ENCODE measurements around the gene NPAS3.

The NPAS3 gene

GRCh38 chr14:33290641-33291040 lies 352.0 kb downstream of the NPAS3 start:
- Histone ChIP-seq H3K27ac (ENCODE audit: low read depth, low read length) (no peak overlapping the region), H3K9ac (ENCODE audit: low read depth, low read length) (no peak overlapping the region), H3K36me3 (ENCODE audit: insufficient read depth, low read length) (no peaks in the 10 kb centered on the region), H3K27me3 (ENCODE audit: insufficient read depth, low read length) (no peaks in the 10 kb centered on the region), H3K4me1 (ENCODE audit: insufficient read depth, low read length) (peaks cover 5% of the 10 kb centered on the region; the same call in 1 of the 2 replicates), H3K9me3 (ENCODE audit: insufficient read depth, low read depth, low read length) (no peaks in the 10 kb centered on the region), H3K4me3 (ENCODE audit: low read length) (no peak overlapping the region)
- 96% methylated on average over 4 of the region's 4 CpGs for WGBS

- WGBS: 95% methylated on average over 8 of the region's 8 CpGs
- H3K4me1 ChIP-seq (ENCODE audit: insufficient read depth, low read length): 0 out of 2 replicates have a peak, but pooled peaks cover 8% of the 10 kb centered on the region
- no peaks in the 10 kb centered on the region for H3K27me3 ChIP-seq (ENCODE audit: insufficient read depth, low read length)
- H3K36me3 ChIP-seq (ENCODE audit: insufficient read depth, low read length): no peaks in the 10 kb centered on the region
- no peak overlapping the region for H3K4me3 ChIP-seq (ENCODE audit: low read length)
- no peak overlapping the region for H3K9ac ChIP-seq (ENCODE audit: low read depth, low read length)
- H3K9me3 ChIP-seq (ENCODE audit: insufficient read depth, low read depth, low read length): no peaks in the 10 kb centered on the region
- no peak overlapping the region for H3K27ac ChIP-seq (ENCODE audit: low read depth, low read length)
Measured at GRCh38 chr14:33291529-33292104, 352.9 kb downstream of the NPAS3 start.

- no peaks in the 10 kb centered on the region for H3K36me3 ChIP-seq (ENCODE audit: insufficient read depth, low read length)
- peaks cover 13% of the 10 kb centered on the region; the same call in 1 of the 2 replicates for H3K4me1 ChIP-seq (ENCODE audit: insufficient read depth, low read length)
- no peak overlapping the region for H3K9ac ChIP-seq (ENCODE audit: low read depth, low read length)
- no peak overlapping the region for H3K27ac ChIP-seq (ENCODE audit: low read depth, low read length)
- H3K4me3 ChIP-seq (ENCODE audit: low read length): no peak overlapping the region
- H3K9me3 ChIP-seq (ENCODE audit: insufficient read depth, low read depth, low read length): no peaks in the 10 kb centered on the region
- no CpG with 5 or more reads among the region's 2 CpGs for WGBS
- H3K27me3 ChIP-seq (ENCODE audit: insufficient read depth, low read length): no peaks in the 10 kb centered on the region
Measured at GRCh38 chr14:33294419-33294818, 355.7 kb downstream of the NPAS3 start.

- Histone ChIP-seq H3K4me3 (ENCODE audit: low read length) (no peak overlapping the region), H3K4me1 (ENCODE audit: insufficient read depth, low read length) (peaks cover 8% of the 10 kb centered on the region; the same call in 1 of the 2 replicates), H3K36me3 (ENCODE audit: insufficient read depth, low read length) (no peaks in the 10 kb centered on the region), H3K27ac (ENCODE audit: low read depth, low read length) (no peak overlapping the region), H3K27me3 (ENCODE audit: insufficient read depth, low read length) (no peaks in the 10 kb centered on the region), H3K9me3 (ENCODE audit: insufficient read depth, low read depth, low read length) (no peaks in the 10 kb centered on the region), H3K9ac (ENCODE audit: low read depth, low read length) (no peak overlapping the region)
- 41% methylated on average over 4 of the region's 4 CpGs for WGBS
Measured at GRCh38 chr14:33297565-33297964, 358.9 kb downstream of the NPAS3 start.

- no peaks in the 10 kb centered on the region for H3K27me3 ChIP-seq (ENCODE audit: insufficient read depth, low read length)
- peaks cover 7% of the 10 kb centered on the region; the same call in 1 of the 2 replicates for H3K4me1 ChIP-seq (ENCODE audit: insufficient read depth, low read length)
- no peaks in the 10 kb centered on the region for H3K9me3 ChIP-seq (ENCODE audit: insufficient read depth, low read depth, low read length)
- H3K27ac ChIP-seq (ENCODE audit: low read depth, low read length): no peak overlapping the region
- H3K9ac ChIP-seq (ENCODE audit: low read depth, low read length): no peak overlapping the region
- H3K36me3 ChIP-seq (ENCODE audit: insufficient read depth, low read length): no peaks in the 10 kb centered on the region
- no peak overlapping the region for H3K4me3 ChIP-seq (ENCODE audit: low read length)
- 89% methylated on average over 11 of the region's 11 CpGs for WGBS
Measured at GRCh38 chr14:33307691-33308251, 369.1 kb downstream of the NPAS3 start.

- Histone ChIP-seq H3K27me3 (ENCODE audit: insufficient read depth, low read length) (no peaks in the 10 kb centered on the region), H3K9me3 (ENCODE audit: insufficient read depth, low read depth, low read length) (no peaks in the 10 kb centered on the region), H3K4me1 (ENCODE audit: insufficient read depth, low read length) (peaks cover 7% of the 10 kb centered on the region; the same call in 1 of the 2 replicates), H3K4me3 (ENCODE audit: low read length) (no peak overlapping the region), H3K36me3 (ENCODE audit: insufficient read depth, low read length) (no peaks in the 10 kb centered on the region), H3K27ac (ENCODE audit: low read depth, low read length) (no peak overlapping the region), H3K9ac (ENCODE audit: low read depth, low read length) (no peak overlapping the region)
- WGBS: 93% methylated on average over 4 of the region's 4 CpGs
Measured at GRCh38 chr14:33309106-33309505, 370.4 kb downstream of the NPAS3 start.

GRCh38 chr14:33315217-33315616 lies 376.5 kb downstream of the NPAS3 start:
- H3K27ac ChIP-seq (ENCODE audit: low read depth, low read length): no peak overlapping the region
- 90% methylated on average over 3 of the region's 3 CpGs for WGBS
- no peaks in the 10 kb centered on the region for H3K36me3 ChIP-seq (ENCODE audit: insufficient read depth, low read length)
- H3K9ac ChIP-seq (ENCODE audit: low read depth, low read length): no peak overlapping the region
- H3K4me1 ChIP-seq (ENCODE audit: insufficient read depth, low read length): no peaks in the 10 kb centered on the region
- H3K27me3 ChIP-seq (ENCODE audit: insufficient read depth, low read length): no peaks in the 10 kb centered on the region
- no peak overlapping the region for H3K4me3 ChIP-seq (ENCODE audit: low read length)
- no peaks in the 10 kb centered on the region for H3K9me3 ChIP-seq (ENCODE audit: insufficient read depth, low read depth, low read length)

GRCh38 chr14:33315721-33316120 lies 377.0 kb downstream of the NPAS3 start:
- no peaks in the 10 kb centered on the region for H3K36me3 ChIP-seq (ENCODE audit: insufficient read depth, low read length)
- no peaks in the 10 kb centered on the region for H3K9me3 ChIP-seq (ENCODE audit: insufficient read depth, low read depth, low read length)
- H3K27me3 ChIP-seq (ENCODE audit: insufficient read depth, low read length): no peaks in the 10 kb centered on the region
- H3K27ac ChIP-seq (ENCODE audit: low read depth, low read length): no peak overlapping the region
- no peaks in the 10 kb centered on the region for H3K4me1 ChIP-seq (ENCODE audit: insufficient read depth, low read length)
- H3K9ac ChIP-seq (ENCODE audit: low read depth, low read length): no peak overlapping the region
- H3K4me3 ChIP-seq (ENCODE audit: low read length): no peak overlapping the region
- WGBS: 80% methylated on average over 2 of the region's 2 CpGs

GRCh38 chr14:33317675-33318074 lies 379.0 kb downstream of the NPAS3 start:
- no peak overlapping the region for H3K4me3 ChIP-seq (ENCODE audit: low read length)
- H3K9me3 ChIP-seq (ENCODE audit: insufficient read depth, low read depth, low read length): no peaks in the 10 kb centered on the region
- no peak overlapping the region for H3K27ac ChIP-seq (ENCODE audit: low read depth, low read length)
- H3K36me3 ChIP-seq (ENCODE audit: insufficient read depth, low read length): no peaks in the 10 kb centered on the region
- no peak overlapping the region for H3K9ac ChIP-seq (ENCODE audit: low read depth, low read length)
- H3K4me1 ChIP-seq (ENCODE audit: insufficient read depth, low read length): no peaks in the 10 kb centered on the region
- no peaks in the 10 kb centered on the region for H3K27me3 ChIP-seq (ENCODE audit: insufficient read depth, low read length)
- 94% methylated on average over 4 of the region's 5 CpGs for WGBS

- Histone ChIP-seq H3K27me3 (ENCODE audit: insufficient read depth, low read length) (no peaks in the 10 kb centered on the region), H3K4me3 (ENCODE audit: low read length) (no peak overlapping the region), H3K27ac (ENCODE audit: low read depth, low read length) (no peak overlapping the region), H3K9ac (ENCODE audit: low read depth, low read length) (no peak overlapping the region), H3K36me3 (ENCODE audit: insufficient read depth, low read length) (no peaks in the 10 kb centered on the region), H3K4me1 (ENCODE audit: insufficient read depth, low read length) (no peaks in the 10 kb centered on the region), H3K9me3 (ENCODE audit: insufficient read depth, low read depth, low read length) (no peaks in the 10 kb centered on the region)
- WGBS: 91% methylated on average over 7 of the region's 7 CpGs
Measured at GRCh38 chr14:33323979-33324378, 385.3 kb downstream of the NPAS3 start.

- WGBS: 95% methylated on average over 10 of the region's 11 CpGs
- H3K9ac ChIP-seq (ENCODE audit: low read depth, low read length): no peak overlapping the region
- no peaks in the 10 kb centered on the region for H3K36me3 ChIP-seq (ENCODE audit: insufficient read depth, low read length)
- no peaks in the 10 kb centered on the region for H3K27me3 ChIP-seq (ENCODE audit: insufficient read depth, low read length)
- H3K27ac ChIP-seq (ENCODE audit: low read depth, low read length): no peak overlapping the region
- H3K9me3 ChIP-seq (ENCODE audit: insufficient read depth, low read depth, low read length): 0 out of 2 replicates have a peak, but pooled peaks cover 3% of the 10 kb centered on the region
- H3K4me1 ChIP-seq (ENCODE audit: insufficient read depth, low read length): no peaks in the 10 kb centered on the region
- H3K4me3 ChIP-seq (ENCODE audit: low read length): no peak overlapping the region
Measured at GRCh38 chr14:33331176-33331949, 392.7 kb downstream of the NPAS3 start.

Measured in HUES64 (cell line).